OCI-LY7 (cell line): ENCODE data around the gene PIK3C2B. TPM values are rescaled to one million over a fixed set of nuclear protein-coding genes. Genes with fewer than 3 reads are reported as not detected.

Source experiments
- BruUV-seq: library from RNA; stranded (reverse); fragments of 400-500 nt; replicated peaks from 2 replicates; lab custom pipeline; 2021; lab: Mats Ljungman, UMichigan
- CTCF ChIA-PET: fragments of 300-600 bp; sonication (Branson Sonifier 250); formaldehyde crosslinking; loops from one replicate; lab custom pipeline; 2022; ENCODE audit warnings: antibody characterized with exemption; ENCODE audit not compliant: unreplicated experiment; lab: Charles Lee
- POLR2A ChIA-PET: fragments of 300-600 bp; sonication (Branson Sonifier 250); formaldehyde crosslinking; loops from one replicate; lab custom pipeline; 2022; ENCODE audit warnings: antibody characterized with exemption; lab: Charles Lee
- DNase-seq: peaks from one replicate; pipeline ENCODE4 v3.0.0-alpha.2; 2015; ENCODE audit warnings: low spot score
- H2AFZ ChIP-seq: fragments of 200-600 bp; sonication (generic), shearing (Covaris generic); 2 replicates; pipeline ENCODE4 v1.6.1; 2014; ENCODE audit warnings: mild to moderate bottlenecking, antibody characterized with exemption, low read length, moderate library complexity
- H3K27ac ChIP-seq: fragments of 200-600 bp; sonication (generic); 2 replicates; pipeline ENCODE4 v1.5.1; 2014; ENCODE audit warnings: mixed run types, low read depth, mild to moderate bottlenecking, moderate library complexity, low read length, inconsistent platforms; ENCODE audit not compliant: poor library complexity, severe bottlenecking
- H3K36me3 ChIP-seq: fragments of 200-600 bp; sonication (generic); 2 replicates; pipeline ENCODE4 v1.6.1; 2014; ENCODE audit warnings: mild to moderate bottlenecking, antibody characterized with exemption, low read length, moderate library complexity, mixed read lengths; ENCODE audit not compliant: insufficient read depth
- H3K4me1 ChIP-seq: fragments of 200-600 bp; sonication (generic); 2 replicates; pipeline ENCODE4 v1.5.1; 2014; ENCODE audit warnings: mild to moderate bottlenecking, low read length; ENCODE audit not compliant: insufficient read depth, poor library complexity, severe bottlenecking
- H3K4me2 ChIP-seq: fragments of 200-600 bp; sonication (generic); 2 replicates; pipeline ENCODE4 v1.6.1; 2014; ENCODE audit warnings: mild to moderate bottlenecking, low read length
- H3K4me3 ChIP-seq: fragments of 200-600 bp; sonication (generic); 2 replicates; pipeline ENCODE4 v1.5.1; 2014; ENCODE audit warnings: mild to moderate bottlenecking, low read depth, low read length; ENCODE audit not compliant: poor library complexity, severe bottlenecking
- H3K79me2 ChIP-seq: fragments of 200-600 bp; sonication (generic); 2 replicates; pipeline ENCODE4 v1.6.1; 2016; ENCODE audit warnings: low read depth, mild to moderate bottlenecking, low read length, moderate library complexity, mixed read lengths; ENCODE audit not compliant: insufficient read depth
- H3K9me2 ChIP-seq: fragments of 200-600 bp; sonication (generic); 2 replicates; pipeline ENCODE4 v1.6.1; 2016; ENCODE audit warnings: mild to moderate bottlenecking, low read length, mixed read lengths; ENCODE audit not compliant: insufficient read depth
- H3K9me3 ChIP-seq: fragments of 200-600 bp; sonication (generic); 2 replicates; pipeline ENCODE4 v1.6.1; 2014; ENCODE audit warnings: mild to moderate bottlenecking, mixed run types, low read length, mixed read lengths
- H4K20me1 ChIP-seq: fragments of 200-600 bp; sonication (generic); 2 replicates; pipeline ENCODE4 v1.6.1; 2014; ENCODE audit warnings: mild to moderate bottlenecking, antibody characterized with exemption, low read length, moderate library complexity, mixed read lengths; ENCODE audit not compliant: insufficient read depth
- EZH2phosphoT487 ChIP-seq: fragments of 200-600 bp; sonication (generic); IDR thresholded peaks from 2 replicates; pipeline ENCODE4 v1.6.1; 2018; ENCODE audit warnings: low read depth, borderline replicate concordance, mild to moderate bottlenecking, mixed run types, antibody characterized with exemption, low read length, moderate library complexity, mixed read lengths
- intact Hi-C: fragments of 100-400 bp; cut with micrococcal nuclease; formaldehyde crosslinking; loops from one replicate; pipeline ENCODE4 v1.10.0; 2022; ENCODE audit not compliant: unreplicated experiment
- total RNA-seq, 2 experiments: library from RNA; depleted of rRNA in 1 of 2; stranded (reverse); fragments of >200 nt in 1 of 2; shearing (Covaris generic) in 1 of 2; gene quantifications; 2 replicates each; pipeline ENCODE4 v1.2.3, GENCODE V29; 2014 to 2022
- TF ChIP-seq, protein P1 (sequence below): fragments of 200-600 bp; sonication (generic); conservative IDR thresholded peaks from 2 replicates; pipeline ENCODE4 v1.5.1; 2014; ENCODE audit warnings: mild to moderate bottlenecking, antibody characterized with exemption, low read length, moderate library complexity, mixed read lengths

The PIK3C2B gene
- total RNA-seq, 2 experiments from 2014 or later: 12.5 to 43.9 TPM

DNA sequence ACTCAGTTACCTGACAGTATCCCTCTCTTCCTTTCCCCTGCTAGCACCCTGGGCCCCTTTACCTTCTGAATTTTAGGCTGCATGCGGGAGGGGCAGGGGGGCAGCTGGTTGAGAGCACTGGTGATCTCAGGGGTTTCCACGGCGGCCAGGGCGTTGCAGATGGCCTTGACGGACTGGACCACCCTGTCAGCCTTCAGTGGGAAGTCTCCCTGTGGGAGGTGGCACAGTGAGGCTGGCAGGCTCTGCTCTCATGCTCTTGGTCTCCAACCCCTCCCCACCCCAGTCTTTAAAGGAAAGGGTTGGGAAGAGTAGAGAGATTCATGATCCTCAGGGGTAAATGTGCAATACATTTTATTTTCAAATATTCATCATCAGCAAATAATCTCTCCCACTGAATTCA lies 36.9 kb downstream of the PIK3C2B start:
- TF ChIP-seq, protein P1, sequence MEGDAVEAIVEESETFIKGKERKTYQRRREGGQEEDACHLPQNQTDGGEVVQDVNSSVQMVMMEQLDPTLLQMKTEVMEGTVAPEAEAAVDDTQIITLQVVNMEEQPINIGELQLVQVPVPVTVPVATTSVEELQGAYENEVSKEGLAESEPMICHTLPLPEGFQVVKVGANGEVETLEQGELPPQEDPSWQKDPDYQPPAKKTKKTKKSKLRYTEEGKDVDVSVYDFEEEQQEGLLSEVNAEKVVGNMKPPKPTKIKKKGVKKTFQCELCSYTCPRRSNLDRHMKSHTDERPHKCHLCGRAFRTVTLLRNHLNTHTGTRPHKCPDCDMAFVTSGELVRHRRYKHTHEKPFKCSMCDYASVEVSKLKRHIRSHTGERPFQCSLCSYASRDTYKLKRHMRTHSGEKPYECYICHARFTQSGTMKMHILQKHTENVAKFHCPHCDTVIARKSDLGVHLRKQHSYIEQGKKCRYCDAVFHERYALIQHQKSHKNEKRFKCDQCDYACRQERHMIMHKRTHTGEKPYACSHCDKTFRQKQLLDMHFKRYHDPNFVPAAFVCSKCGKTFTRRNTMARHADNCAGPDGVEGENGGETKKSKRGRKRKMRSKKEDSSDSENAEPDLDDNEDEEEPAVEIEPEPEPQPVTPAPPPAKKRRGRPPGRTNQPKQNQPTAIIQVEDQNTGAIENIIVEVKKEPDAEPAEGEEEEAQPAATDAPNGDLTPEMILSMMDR: no peak
- no peak for TF ChIP-seq EZH2phosphoT487
- intact Hi-C loops: no loop called here
- ChIA-PET CTCF (no interaction called here), POLR2A (interaction anchor here (0.7 to 0.8 kb wide), 3 partner anchors 44 to 997 kb away, joined by 3 read pairs; no protein-coding TSS in a partner anchor)
- no peaks in the 10 kb centered on the region for H3K79me2 ChIP-seq
- no peaks in the 10 kb centered on the region for H4K20me1 ChIP-seq
- no peak overlapping the region for H3K4me2 ChIP-seq
- H3K4me1 ChIP-seq: peaks cover 31% of the 10 kb centered on the region
- H3K27ac ChIP-seq: no peak overlapping the region
- no peaks in the 10 kb centered on the region for H3K9me2 ChIP-seq
- H3K36me3 ChIP-seq: 0 out of 2 replicates have a peak, but pooled peaks cover 15% of the 10 kb centered on the region
- no TSS peak for BruUV-seq
- no peaks in the 10 kb centered on the region for H3K9me3 ChIP-seq
- H3K4me3 ChIP-seq: no peak overlapping the region
- DNase-seq: no peak
- H2AFZ ChIP-seq: no peak overlapping the region

DNA sequence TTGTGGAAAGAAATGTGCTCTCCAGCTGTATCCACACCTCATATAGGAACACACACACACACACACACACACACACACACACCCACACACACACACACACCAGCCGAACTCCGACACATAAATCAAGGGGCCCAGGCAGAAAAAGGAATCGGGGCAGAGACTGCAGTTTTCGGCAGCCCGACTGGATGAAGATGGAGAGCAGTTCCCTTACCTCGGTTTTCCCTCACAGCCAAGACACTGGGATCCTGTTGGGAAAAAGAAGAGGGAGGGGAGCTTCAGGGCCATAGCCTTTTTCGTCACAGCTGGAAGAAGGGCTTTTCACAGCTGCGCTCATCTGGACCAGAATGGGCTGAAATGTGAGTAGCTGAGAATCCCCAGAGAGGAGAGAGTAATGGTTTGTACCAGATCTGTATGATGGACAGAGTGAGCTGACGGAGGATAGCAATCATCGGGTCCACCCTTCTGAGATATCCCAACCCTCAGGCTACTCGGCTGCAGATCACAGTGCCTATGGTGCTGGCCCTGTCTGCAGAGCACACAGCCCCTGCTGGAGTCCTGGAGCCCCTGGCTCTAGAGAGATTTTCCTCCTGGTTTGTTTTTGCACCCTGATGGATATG lies 37.7 kb downstream of the PIK3C2B start:
- Histone ChIP-seq H3K9me3 (no peaks in the 10 kb centered on the region), H4K20me1 (no peaks in the 10 kb centered on the region), H3K4me2 (no peak overlapping the region), H3K36me3 (0 out of 2 replicates have a peak, but pooled peaks cover 15% of the 10 kb centered on the region), H3K9me2 (no peaks in the 10 kb centered on the region), H2AFZ (no peak overlapping the region), H3K27ac (no peak overlapping the region), H3K4me1 (peaks cover 25% of the 10 kb centered on the region), H3K79me2 (no peaks in the 10 kb centered on the region), H3K4me3 (no peak overlapping the region)
- ChIA-PET POLR2A (interaction anchor here (0.6 to 0.7 kb wide), 2 partner anchors 64 to 95 kb away, joined by 3 to 4 read pairs; no protein-coding TSS in a partner anchor), CTCF (no interaction called here)
- TF ChIP-seq EZH2phosphoT487: no peak
- TF ChIP-seq, protein P1: no peak
- no peak for DNase-seq
- no TSS peak for BruUV-seq
- intact Hi-C loops: no loop called here

DNA sequence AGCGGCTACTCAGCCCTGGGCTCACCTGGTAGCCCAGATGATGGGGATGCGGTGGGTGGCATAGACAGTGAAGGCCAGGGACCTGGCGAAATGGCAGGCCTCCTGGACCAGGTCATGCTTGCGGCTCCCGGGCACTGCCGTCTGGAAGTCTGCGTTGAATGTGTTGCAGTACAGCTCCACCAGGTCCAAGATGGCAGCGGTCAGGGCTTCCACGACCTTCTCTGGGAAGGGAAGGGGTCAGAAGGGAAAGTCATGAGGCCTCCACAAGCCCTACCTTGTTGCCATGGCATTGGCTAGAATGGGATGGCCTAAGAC lies 38.8 kb downstream of the PIK3C2B start:
- Histone ChIP-seq H4K20me1 (no peaks in the 10 kb centered on the region), H3K36me3 (0 out of 2 replicates have a peak, but pooled peaks cover 14% of the 10 kb centered on the region), H3K79me2 (no peaks in the 10 kb centered on the region), H3K4me3 (no peak overlapping the region), H3K4me1 (peaks cover 13% of the 10 kb centered on the region), H3K4me2 (no peak overlapping the region), H3K9me2 (no peaks in the 10 kb centered on the region), H2AFZ (no peak overlapping the region), H3K27ac (no peak overlapping the region), H3K9me3 (no peaks in the 10 kb centered on the region)
- ChIA-PET POLR2A (interaction anchor here (0.6 kb wide), 1 partner anchor 714 kb away, joined by 4 read pairs; no protein-coding TSS in a partner anchor), CTCF (no interaction called here)
- no TSS peak for BruUV-seq
- DNase-seq: no peak
- intact Hi-C loops: no loop called here
- TF ChIP-seq, protein P1: no peak
- no peak for TF ChIP-seq EZH2phosphoT487
